Right lobe of liver (tissue), 6 donors: ENCODE data around the gene LMAN2L. TPM values are rescaled to one million over a fixed set of nuclear protein-coding genes. Genes with fewer than 3 reads are reported as not detected.
A peak's percentile ranks its signal among the peaks of the same experiment; 100 is the strongest.

Experiments
- ATAC-seq, 4 donors: fragments of 200-7000 bp; cut with Tn5 transposase; one replicate each; pipeline ENCODE4 v1.9.1; 2020; ENCODE audit warnings: mild to moderate bottlenecking in 4 of 4, moderate library complexity in 4 of 4
- DNase-seq, 3 donors: peaks; one replicate each; pipeline ENCODE4 v3.0.0-alpha.2; 2020
- H3K27ac ChIP-seq, 3 donors: fragments of 200-600 bp; one replicate each; pipeline ENCODE4 v1.8.0; 2022
- H3K27me3 ChIP-seq, 2 donors: fragments of 200-600 bp; one replicate each; pipeline ENCODE4 v1.8.0; 2022
- H3K36me3 ChIP-seq, 4 donors: fragments of 200-600 bp; sonication (generic) in 1 of 4; one replicate each; pipeline versions ENCODE4 v1.5.1 to v1.8.0; 2017 to 2022; ENCODE audit warnings: control low read depth in 1 of 4
- H3K4me1 ChIP-seq, 4 donors: fragments of 200-600 bp; sonication (generic) in 1 of 4; one replicate each; pipeline versions ENCODE4 v1.5.1 to v1.8.0; 2017 to 2022; ENCODE audit warnings: control low read depth in 1 of 4
- H3K4me3 ChIP-seq, 3 donors: fragments of 200-600 bp; one replicate each; pipeline ENCODE4 v1.8.0; 2022
- H3K9me3 ChIP-seq, 4 donors: fragments of 200-600 bp; sonication (generic) in 1 of 4; one replicate each; pipeline versions ENCODE4 v1.5.1 to v1.8.0; 2017 to 2022; ENCODE audit warnings: control low read depth in 1 of 4
- CTCF ChIP-seq, 4 donors: fragments of 200-600 bp in 3 of 4; fragments of 450-650 bp in 1 of 4; IDR thresholded peaks; one replicate each; pipeline versions ENCODE4 v1.5.1 to v1.8.0; 2016 to 2022; ENCODE audit warnings: antibody characterized with exemption in 4 of 4, mild to moderate bottlenecking in 2 of 4
- POLR2A ChIP-seq: fragments of 450-650 bp; IDR thresholded peaks from one replicate; pipeline ENCODE4 v1.6.1; 2017; ENCODE audit warnings: antibody characterized with exemption, mild to moderate bottlenecking
- WGBS: methylation state at CpG from one replicate; pipeline ENCODE4 v1.1.6; 2018; ENCODE audit warnings: low coverage, low lambda C conversion rate; ENCODE audit not compliant: insufficient coverage; ENCODE audit errors: missing lambda C conversion rate; 5-methylcytosine and 5-hydroxymethylcytosine counted together
- intact Hi-C, 2 donors: fragments of 100-400 bp; cut with DNase I; formaldehyde crosslinking; loops; one replicate each; pipeline versions ENCODE4 v1.11.2 to v1.14.1; 2022
- total RNA-seq, 6 experiments: library from RNA; depleted of rRNA in 2 of 6; stranded (reverse); fragments of >200 nt in 2 of 6; fragmentation: NEBNext Ultra II Directional in 3 of 6; extraction: Animal tissue kit (Norgen Biotek cat#: 25700) in 3 of 6; gene quantifications; one replicate each; pipeline versions ENCODE4 v1.1.0 to v1.2.4, GENCODE V29; 2016 to 2023
- donor health status: DM: no; HTN: yes; CAD: no.
- donor health status: DM: no; HTN: no; CAD: no.
- donor health status: DM: no; HTN: no; CAD: no.
- donor health status: DM: no; HTN: yes; CAD: no.
- donor health status: DM: no; HTN: yes; CAD: no.

LMAN2L gene
- total RNA-seq, 6 experiments from 2014 or later: 5.5 to 17.8 (median 11.3) TPM

GRCh38 chr2:96771796-96772618 lies 32.1 kb upstream of the LMAN2L start:
- no peak overlapping the region for H3K27ac ChIP-seq
- TF ChIP-seq POLR2A (no peak), CTCF (IDR thresholded peaks at IDR 0.05) (no peak)
- no peak overlapping the region for H3K4me3 ChIP-seq
- intact Hi-C loops: no loop called here
- ATAC-seq (no peak), DNase-seq (no peak)
- H3K4me1 ChIP-seq: peaks cover 0 to 26% (median 5%) of the 10 kb centered on the region in 4 donors
- H3K36me3 ChIP-seq: no peaks in the 10 kb centered on the region
- H3K9me3 ChIP-seq: no peaks in the 10 kb centered on the region
- 94% methylated on average over 8 of the region's 20 CpGs for WGBS
- no peaks in the 10 kb centered on the region for H3K27me3 ChIP-seq

- no peak for TF ChIP-seq CTCF (IDR thresholded peaks at IDR 0.05)
- TF ChIP-seq POLR2A: no peak
- ATAC-seq (no peak), DNase-seq (no peak)
- H3K27ac ChIP-seq: no peak overlapping the region
- H3K27me3 ChIP-seq: no peaks in the 10 kb centered on the region
- peaks cover 0 to 28% (median 6%) of the 10 kb centered on the region in 4 donors for H3K4me1 ChIP-seq
- intact Hi-C loops: no loop called here
- 87% methylated on average over 7 of the region's 25 CpGs for WGBS
- H3K9me3 ChIP-seq: no peaks in the 10 kb centered on the region
- no peaks in the 10 kb centered on the region for H3K36me3 ChIP-seq
- no peak overlapping the region for H3K4me3 ChIP-seq
Observed at GRCh38 chr2:96770442-96771202, 30.8 kb upstream of the LMAN2L start.

GRCh38 chr2:96769814-96770213 lies 29.9 kb upstream of the LMAN2L start:
- intact Hi-C loops: no loop called here
- no peaks in the 10 kb centered on the region for H3K36me3 ChIP-seq
- peaks cover 0 to 28% (median 6%) of the 10 kb centered on the region in 4 donors for H3K4me1 ChIP-seq
- whole genome bisulfite sequencing: 45% methylated on average over 2 of the region's 7 CpGs
- peak; percentile 53 to 84 (median 69) for DNase-seq
- no peaks in the 10 kb centered on the region for H3K9me3 ChIP-seq
- no peak overlapping the region for H3K4me3 ChIP-seq
- TF ChIP-seq CTCF (IDR thresholded peaks at IDR 0.05) (no peak), POLR2A (no peak)
- no peak overlapping the region for H3K27ac ChIP-seq
- peak; percentile 79 to 92 (median 86) for ATAC-seq
- no peaks in the 10 kb centered on the region for H3K27me3 ChIP-seq

- no peaks in the 10 kb centered on the region for H3K9me3 ChIP-seq
- no peaks in the 10 kb centered on the region for H3K36me3 ChIP-seq
- intact Hi-C loops: no loop called here
- peaks cover 0 to 35% (median 7%) of the 10 kb centered on the region in 4 donors for H3K4me1 ChIP-seq
- TF ChIP-seq CTCF (IDR thresholded peaks at IDR 0.05) (no peak), POLR2A (no peak)
- H3K27me3 ChIP-seq: no peaks in the 10 kb centered on the region
- DNase-seq: peak in 1 of 3 donors; percentile 18
- H3K27ac ChIP-seq: no peak overlapping the region
- no peak for ATAC-seq
- 85% methylated on average over 8 of the region's 8 CpGs for WGBS
- no peak overlapping the region for H3K4me3 ChIP-seq
Observed at GRCh38 chr2:96768083-96768561, 28.3 kb upstream of the LMAN2L start.
